ENCODE measurements around the gene LRRTM4.

- no peak for TF ChIP-seq CTCF (conservative IDR thresholded peaks at IDR 0.05; ENCODE audit: low read length)
- TF ChIP-seq EZH2phosphoT487 (IDR thresholded peaks at IDR 0.05; ENCODE audit: borderline replicate concordance, low read depth, low read length), result no peak
These were observed 504.0 kb downstream of the LRRTM4 start for GRCh38 chr2:77018219-77018618.
